Sciatic nerve (tissue), 2 donors: ENCODE measurements around the gene GRID1. TPM values are rescaled to one million over a fixed set of nuclear protein-coding genes. Genes with fewer than 3 reads are reported as not detected.

Experiments
- ATAC-seq: fragments of 200-7000 bp; cut with Tn5 transposase; one replicate; pipeline ENCODE4 v1.9.1; 2020; ENCODE audit warnings: mild to moderate bottlenecking, moderate library complexity
- DNase-seq: peaks from one replicate; pipeline ENCODE4 v3.0.0-alpha.2; 2020; ENCODE audit warnings: low spot score
- intact Hi-C: fragments of 100-400 bp; cut with DNase I; formaldehyde crosslinking; loops from one replicate; pipeline ENCODE4 v1.14.2; 2022
- total RNA-seq: library from RNA; stranded (reverse); fragmentation: NEBNext Ultra II Directional; extraction: Animal tissue kit (Norgen Biotek cat#: 25700); gene quantifications from one replicate; pipeline ENCODE4 v1.2.1, GENCODE V29; 2021
- donor health status: DM: no; HTN: no; CAD: no.
- donor health status: DM: no; HTN: no; CAD: no.

Gene GRID1
- total RNA-seq, 1 donor from 2014 or later, result 15.4 TPM

DNA sequence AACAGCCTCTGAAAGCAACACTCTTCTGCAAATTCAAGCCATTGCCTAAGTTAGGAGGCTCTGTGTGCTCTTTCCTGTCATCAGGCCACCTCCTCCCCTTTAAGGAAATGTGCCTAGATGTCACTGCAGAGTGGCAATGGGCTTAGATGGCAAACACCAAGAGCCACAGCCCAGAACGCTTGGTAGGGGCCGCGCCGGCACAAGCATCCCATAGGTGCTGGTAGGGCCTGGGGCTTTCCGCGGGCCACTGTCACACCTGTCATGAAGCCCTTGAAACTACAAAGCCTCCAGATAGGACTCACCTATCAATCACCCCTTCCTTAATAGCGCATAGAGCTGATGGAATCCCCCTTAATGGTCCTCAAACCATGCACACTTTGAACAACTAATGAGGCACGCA is 299.9 kb downstream of the GRID1 start:
- ATAC-seq, result no peak
- intact Hi-C loops, result no loop called here
- DNase-seq, result peak; percentile 21

DNA sequence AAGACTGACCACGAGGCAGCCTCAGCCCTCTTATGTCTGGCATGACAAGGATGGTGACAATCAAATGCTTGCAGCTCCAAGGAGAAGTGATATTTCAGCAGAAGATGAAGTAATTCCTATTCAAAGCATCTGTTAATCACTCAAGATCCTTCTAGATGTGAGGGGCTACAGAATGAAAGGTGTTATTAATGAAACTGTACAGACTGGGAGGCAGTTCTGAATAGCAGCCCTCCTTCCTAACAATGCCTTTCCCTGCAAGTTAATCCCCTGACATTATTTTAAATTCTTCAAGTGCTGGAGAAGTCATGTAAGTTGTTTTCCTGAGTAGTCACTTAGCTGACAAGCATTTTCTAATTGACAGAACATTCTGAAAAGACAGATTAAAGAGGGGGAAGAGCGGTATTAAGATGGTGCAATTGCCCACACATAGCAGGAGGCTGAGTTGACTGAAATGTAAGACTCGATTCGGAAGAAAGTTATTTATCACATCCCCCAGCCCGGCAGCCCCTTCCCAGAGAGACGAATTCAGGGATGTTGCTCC is 300.8 kb downstream of the GRID1 start:
- intact Hi-C loops, result no loop called here
- DNase-seq, result no peak
- no peak for ATAC-seq

DNA sequence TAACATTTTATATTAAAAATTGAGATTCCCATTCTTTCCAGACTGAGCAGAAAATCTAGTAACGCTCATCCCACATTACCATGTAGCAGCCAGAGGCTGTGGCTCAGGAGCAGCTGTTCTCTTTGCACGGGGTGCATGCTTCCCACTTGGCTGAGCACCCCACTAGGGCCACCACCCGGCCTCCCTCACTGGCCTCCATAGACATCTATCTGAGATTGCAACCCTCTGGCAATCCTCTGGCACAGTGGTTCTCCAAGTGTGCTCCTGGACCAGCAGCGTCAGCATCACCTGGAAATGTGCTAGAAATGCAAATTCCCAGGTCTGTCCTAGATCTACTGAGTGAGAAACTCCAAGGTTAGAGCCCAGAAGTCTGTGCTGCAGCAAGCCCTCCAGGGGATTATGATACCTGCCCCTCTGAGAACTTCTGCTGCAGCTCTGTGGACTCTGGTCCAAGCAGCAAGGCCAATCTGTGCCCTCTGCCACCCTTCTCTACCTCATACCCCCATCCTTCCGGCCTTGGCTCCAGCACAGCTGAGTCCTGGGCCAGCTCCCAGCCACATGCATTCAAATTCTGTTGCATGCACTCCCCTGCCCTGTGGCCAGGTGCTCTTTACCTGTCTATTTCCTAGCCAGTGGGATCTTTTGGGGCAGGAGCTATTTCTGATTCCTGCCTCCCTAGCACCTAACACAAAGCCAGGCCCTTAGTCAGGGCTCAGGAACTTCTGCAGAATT is 301.5 kb downstream of the GRID1 start:
- intact Hi-C loops, result no loop called here
- DNase-seq (no peak), ATAC-seq (no peak)

DNA sequence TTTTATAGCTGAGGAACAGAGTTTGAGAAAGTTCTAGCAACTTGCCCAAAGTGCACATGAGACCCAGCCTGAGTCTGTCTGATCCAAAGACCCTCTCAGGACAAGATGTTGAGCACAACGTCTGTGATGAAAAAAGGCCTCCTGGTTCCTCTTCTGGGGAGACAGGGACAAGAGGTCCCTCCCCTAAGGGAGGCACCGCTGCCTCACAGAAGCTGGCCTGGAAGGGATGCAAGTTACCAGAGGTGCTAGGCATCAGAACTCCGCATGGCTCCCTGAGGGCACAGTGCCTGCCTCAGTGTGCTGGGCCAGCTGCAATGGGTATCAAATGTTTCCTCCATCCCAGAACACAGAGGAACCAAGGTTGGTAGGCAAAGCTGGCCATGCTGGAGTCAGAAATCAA is 302.4 kb downstream of the GRID1 start:
- DNase-seq, result peak; percentile 2
- ATAC-seq, result no peak
- intact Hi-C loops, result no loop called here

DNA sequence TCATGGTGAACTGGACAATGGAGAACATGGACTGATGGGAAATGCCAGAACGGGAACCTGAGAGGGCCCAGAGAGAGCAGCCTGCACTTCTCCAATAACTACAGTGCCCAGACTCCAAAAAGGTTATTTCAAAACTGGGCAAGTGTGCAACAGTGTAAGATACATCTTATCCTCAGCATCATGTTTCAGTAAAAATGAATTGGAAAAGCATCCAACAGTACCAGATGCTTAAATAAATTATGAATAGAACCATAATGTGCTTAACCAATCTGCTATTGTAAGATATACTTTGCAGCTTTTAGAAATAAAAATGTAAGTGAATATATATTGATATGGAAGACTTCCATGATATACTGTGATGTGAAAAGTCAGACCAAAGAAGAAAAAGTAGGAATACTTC is 303.3 kb downstream of the GRID1 start:
- DNase-seq (no peak), ATAC-seq (no peak)
- intact Hi-C loops, result no loop called here

DNA sequence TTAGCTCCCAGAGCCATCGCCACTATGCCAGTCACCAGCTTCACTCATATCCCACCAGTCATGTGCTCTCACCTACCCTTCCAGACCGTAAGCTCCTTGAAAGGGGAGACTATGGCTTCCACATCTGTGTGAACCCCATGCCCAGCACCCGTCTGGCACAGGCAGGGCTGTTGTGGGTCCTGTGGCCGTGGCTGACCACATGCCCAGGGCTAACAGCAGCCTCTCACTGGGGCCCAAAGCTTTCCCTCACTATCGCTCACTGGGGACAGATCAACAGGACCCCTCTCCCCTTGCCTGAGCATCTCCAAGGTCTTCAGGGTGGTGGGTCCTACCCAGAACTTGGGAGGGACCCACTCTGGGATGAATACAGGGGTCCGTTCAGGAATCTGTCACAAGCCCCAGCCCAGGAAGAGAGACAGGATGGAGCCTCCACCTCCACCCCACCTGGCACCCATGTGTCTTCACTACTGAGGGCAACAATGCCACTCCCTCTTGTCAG is 303.9 kb downstream of the GRID1 start:
- DNase-seq (peak; percentile 4), ATAC-seq (no peak)
- intact Hi-C loops, result no loop called here

DNA sequence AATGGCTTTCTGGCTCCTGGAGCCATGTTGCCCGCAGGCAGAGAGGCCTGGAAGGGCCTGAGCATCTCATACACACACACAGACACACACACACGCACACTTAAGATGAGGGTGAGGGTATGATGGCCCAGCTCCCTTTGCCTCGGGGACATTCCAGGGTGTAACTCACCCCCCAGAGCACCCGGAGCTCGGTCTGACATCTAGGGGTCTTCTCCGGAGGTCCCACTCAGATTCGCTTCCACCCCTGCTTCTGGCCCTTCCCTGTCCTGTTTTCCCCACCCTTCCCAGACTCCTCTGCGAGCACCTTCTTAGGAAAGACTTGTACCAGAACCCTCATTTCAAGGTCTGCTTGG is 304.4 kb downstream of the GRID1 start:
- DNase-seq, result no peak
- ATAC-seq, result no peak
- intact Hi-C loops, result no loop called here

DNA sequence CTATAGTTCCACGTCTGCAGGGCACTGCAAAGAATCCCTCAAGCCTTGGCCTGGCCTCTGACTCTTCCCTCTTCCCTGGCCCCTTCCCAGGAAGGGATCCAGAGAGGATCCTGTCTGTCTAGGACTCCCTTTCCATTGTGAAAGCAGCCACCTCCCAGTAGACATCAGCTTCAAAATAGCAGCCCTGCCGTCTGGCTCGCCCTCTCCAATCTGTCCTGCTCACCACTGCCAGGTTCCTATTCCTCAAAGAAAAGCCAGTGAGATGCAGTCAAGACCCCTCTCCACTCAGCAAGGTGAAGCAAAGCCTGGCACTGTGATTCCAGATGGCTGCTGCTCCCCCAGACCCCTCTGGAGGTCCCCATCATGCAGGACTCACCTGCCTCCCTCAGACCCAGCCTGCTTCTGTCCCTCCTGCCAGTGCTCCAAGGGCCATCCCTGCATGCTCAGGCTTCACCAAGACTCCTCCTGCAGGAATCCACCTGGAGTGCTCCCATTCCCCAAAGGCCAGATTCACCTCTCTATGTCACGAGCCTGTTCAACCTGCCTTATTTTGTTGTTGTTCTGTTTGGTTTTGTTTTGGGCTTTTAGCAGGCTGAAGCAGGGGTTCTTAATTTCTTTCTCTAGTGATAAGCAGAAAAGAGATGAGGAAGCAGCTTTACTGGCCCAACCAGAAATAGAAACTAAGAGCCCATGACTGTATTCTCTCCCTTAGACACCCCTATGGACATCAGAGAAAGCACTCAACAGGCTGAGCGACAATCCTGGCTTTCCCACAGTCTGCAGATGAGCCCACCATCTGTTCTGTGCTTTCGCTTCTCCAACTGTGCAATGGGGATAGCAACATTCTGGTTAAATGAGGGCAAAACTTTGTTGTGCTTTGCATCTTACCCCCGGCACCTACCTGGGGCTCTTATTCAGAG is 305.1 kb downstream of the GRID1 start:
- no peak for DNase-seq
- ATAC-seq, result no peak
- intact Hi-C loops, result no loop called here

DNA sequence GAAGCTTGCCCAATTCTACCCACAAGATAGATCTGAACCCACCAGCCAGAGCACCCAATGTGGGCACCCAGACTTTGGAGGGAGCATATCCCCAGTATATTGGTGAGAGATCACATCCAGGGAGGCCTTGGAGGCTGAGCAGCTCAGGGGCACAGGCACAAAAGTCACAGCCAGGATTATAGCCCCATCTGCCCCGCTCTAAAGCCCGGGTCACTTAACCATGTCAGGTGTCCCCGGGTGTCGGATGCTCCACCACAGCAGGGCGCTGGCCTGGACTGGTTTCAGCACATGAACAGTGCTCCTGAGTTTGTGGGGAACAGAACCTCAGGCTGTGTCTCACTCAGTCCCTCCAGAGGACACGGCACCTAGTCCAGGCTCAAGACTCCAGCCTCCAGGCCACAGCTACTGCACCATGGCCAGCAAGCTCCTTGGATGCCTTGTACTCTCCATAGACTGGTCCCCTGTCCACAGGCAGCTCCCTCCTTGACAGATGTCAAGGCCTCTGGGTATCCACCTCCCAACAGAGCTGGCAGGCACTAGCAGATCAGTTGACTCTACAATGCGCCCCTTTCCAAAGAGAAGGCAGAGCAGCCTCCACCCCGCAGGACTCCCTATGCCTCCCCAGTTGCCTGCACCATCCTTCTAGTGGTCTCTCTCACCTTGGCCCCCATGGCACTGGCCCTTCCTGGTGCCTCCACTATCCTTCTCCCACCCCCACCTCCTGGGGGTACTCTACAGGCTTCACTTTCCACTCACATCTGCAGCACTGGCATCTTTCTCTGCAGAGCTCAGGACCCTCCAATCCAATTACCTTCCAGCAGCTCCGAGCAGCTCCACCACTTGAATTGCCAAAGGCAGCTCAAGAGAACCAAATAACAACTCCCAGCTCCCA is 306.0 kb downstream of the GRID1 start:
- intact Hi-C loops, result no loop called here
- ATAC-seq, result no peak

DNA sequence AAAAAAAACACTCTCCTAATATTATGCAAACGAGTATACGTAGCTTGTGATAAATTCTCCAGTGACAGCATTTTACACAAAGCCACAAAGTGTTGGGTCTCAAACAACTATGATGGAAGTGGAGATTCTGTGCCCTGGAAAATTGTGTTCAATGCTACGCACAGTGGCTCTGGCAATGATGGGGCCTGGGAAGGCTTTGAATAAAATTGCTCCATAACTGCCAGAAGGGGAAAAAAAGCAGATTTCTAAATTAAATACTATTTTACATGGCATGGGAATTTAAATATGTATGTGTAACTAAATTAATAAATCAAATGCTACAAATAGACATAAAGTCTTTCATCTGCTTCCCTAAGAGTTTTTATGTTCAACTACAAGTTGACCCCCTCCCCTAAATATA is 306.7 kb downstream of the GRID1 start:
- no peak for ATAC-seq
- DNase-seq, result no peak
- intact Hi-C loops, result no loop called here

More for the DNA sequence above, 306.0 kb downstream of the GRID1 start:
- no peak for DNase-seq

DNA sequence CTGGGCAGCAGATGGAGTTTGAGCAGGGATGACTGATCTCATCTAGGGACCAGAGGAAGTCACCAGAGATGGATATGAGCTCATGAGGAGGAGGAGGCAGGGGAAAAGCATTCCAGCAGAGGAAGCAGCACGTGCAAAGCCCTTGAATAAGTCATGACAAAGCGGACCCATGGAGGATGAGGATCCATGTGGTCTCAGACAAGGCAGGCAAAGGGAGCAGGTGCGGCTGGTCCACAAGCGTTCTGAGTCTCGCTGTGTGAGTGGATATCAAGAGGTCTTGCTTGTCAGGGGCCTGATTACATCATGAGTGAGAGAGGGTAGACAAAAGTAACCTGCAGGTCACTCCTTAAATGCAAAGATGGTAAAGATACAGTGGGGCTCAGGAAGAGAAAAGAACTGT is 307.6 kb downstream of the GRID1 start:
- no peak for DNase-seq
- intact Hi-C loops, result no loop called here
- no peak for ATAC-seq

DNA sequence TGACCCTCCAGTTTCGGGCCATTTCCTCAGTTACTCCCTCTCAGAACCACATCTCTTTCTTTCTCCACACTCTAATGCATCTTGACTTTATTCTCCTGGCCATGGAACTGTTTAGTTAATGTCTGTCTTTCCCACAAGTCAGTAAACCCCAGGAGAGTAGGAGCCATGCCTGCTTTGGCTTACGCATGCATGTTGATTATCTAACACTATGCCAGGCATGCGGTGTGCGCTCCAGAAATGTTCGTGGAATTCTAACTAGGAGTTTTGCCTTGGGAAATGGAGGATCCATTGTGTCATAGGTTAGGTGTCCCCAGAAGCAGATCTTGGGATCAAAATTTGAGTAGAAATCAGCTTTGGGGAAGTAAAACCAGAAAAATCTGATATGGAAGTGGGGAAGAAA is 308.9 kb downstream of the GRID1 start:
- ATAC-seq (no peak), DNase-seq (no peak)
- intact Hi-C loops, result no loop called here

DNA sequence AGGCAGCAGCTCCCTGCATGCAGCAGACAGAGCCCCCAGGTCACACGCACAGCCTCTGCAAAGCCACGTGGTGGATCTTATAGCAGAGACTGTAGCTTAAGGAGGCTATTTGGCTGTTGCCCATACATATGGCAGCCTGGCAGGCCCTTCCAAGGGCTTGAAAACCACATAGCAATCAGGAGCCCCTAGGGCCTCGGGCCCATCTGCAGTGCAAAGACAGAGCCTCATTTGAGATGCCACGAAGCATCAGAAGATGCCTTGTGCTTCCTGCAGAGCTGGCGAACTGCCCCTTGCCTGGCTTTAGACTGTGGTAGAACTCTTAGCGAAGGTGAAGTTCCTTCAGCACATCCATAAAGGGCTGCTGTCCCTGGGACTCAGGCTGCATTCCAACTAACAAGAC is 309.9 kb downstream of the GRID1 start:
- no peak for DNase-seq
- intact Hi-C loops, result no loop called here

DNA sequence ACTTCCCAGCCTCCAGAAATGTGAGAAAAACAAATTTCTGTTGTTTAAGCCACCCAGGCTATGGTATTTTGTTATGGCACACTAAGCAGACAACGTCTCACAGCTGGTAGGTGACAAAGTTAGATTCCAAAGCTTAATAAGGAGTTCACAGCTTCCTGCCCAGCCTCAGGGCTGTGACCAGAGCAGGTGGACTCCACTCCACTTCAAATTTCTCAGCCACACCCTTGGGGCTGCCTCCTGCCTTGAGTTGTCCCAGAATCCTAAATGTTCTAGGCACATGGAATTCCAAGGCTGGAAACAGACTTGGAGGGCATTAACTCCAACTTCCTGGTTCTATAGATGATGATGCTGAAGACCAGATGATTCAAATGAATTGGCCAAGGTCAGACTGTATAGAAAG is 310.7 kb downstream of the GRID1 start:
- no peak for ATAC-seq
- DNase-seq, result peak; percentile 12
- intact Hi-C loops, result no loop called here

More for the DNA sequence above, 309.9 kb downstream of the GRID1 start:
- no peak for ATAC-seq

DNA sequence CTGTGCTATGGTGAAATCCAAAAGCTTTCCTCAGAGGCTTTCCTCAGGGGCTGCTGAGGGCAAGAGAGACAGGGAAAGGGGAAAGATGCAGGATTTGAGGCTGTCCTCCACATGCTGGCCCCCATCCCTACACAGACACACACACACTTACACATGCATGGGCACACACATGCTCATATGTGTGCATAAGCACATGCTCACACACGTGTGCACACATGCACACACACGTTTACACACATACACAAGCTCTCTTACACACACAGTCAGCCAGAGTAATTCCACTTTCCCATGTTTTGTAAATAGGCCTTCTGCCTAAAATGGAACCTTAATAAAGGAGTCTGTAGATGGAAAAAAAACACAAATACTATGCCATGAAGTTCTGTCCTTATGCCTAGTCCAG is 312.9 kb downstream of the GRID1 start:
- DNase-seq (no peak), ATAC-seq (no peak)
- intact Hi-C loops, result no loop called here

DNA sequence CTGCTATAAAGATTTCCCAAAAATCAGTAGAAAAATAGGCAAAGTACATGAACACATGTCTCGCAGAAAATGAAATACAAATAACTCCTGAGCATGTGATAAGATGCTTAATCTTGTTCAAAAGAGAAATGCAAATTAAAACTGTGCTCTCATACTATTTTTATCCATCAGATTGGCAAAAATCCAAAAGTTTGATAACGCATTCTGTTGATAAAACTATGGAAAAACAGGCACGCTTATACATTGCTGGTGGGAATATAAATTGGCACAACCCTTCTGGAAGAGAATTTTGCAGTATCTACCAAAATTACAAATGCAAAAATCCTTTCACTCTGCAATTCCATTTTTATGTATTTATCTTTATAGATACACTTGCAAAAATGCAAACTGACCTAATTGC is 315.0 kb downstream of the GRID1 start:
- no peak for ATAC-seq
- intact Hi-C loops, result no loop called here
- DNase-seq, result no peak

DNA sequence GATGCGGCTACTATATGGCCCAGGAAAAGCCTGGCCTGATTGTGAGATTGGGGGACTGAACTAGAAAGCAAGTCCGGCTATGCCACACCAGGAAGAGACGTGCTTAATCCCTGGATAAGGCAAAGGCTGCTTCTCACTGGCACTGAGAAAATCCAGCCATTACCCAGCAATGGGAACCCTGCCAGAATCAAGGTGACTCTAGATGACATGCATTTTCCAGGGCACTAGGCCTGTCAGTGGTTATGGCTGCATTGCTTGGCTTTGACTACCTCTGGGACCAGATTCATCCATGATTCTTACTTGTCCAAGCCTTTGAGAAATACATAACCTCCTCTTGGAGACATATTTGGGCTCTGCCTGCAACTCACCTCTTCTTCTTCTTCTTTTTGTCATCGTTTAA is 317.2 kb downstream of the GRID1 start:
- DNase-seq, result peak; percentile 9
- no peak for ATAC-seq
- intact Hi-C loops, result no loop called here

DNA sequence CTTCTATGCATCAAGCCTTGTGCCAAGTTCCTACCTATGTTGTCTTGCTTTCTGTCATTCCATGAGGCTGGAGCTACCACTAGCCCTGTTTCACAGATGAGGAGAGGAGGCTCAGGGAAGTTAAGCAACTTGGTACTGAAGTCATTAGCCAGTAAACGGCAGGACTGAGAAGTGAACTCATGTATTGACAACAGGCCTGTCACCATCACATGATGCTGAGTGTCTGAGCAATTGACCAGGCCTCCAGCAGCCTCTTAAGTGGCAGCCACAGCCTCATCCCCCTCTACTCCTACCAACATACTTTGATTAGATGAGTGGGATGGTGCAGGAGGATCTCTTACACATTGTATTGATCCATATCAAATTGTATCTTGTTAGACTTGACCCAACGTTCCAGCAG is 317.6 kb downstream of the GRID1 start:
- ATAC-seq (no peak), DNase-seq (peak; percentile 2)
- intact Hi-C loops, result no loop called here

DNA sequence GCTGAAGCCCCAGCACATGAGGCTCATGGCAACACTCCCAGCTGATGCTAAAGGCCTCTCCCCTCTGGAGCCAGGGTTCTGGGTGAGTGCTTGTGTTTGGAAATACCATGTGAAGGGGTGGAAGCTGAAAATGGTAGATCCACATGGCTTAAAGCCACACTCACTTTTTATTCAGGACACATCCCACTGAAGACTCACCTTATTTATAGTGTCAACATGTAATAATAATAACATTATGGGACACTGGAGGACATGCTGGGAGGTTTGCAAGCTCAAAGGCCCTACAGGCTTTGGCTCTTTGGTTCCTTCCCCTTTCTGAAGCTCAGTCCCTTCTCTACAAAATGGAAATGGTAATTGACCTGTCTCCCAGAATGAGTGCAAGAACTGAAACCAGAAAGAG is 318.0 kb downstream of the GRID1 start:
- ATAC-seq, result no peak
- intact Hi-C loops, result no loop called here
- peak; percentile 9 for DNase-seq
